HCT116 (cell line): ENCODE data around the gene ARHGEF37.

Experiments used
- ATF3 ChIP-seq: IDR thresholded peaks from 2 replicates; pipeline ENCODE4 v1.6.1; 2012
- CEBPB ChIP-seq: IDR thresholded peaks from 2 replicates; pipeline ENCODE4 v1.6.1; 2012; ENCODE audit warnings: low read depth
- CTCF ChIP-seq, 3 experiments: fragments of 200-600 bp in 1 of 3; sonication (generic) in 1 of 3; IDR thresholded peaks in 2 of 3; conservative IDR thresholded peaks in 1 of 3; 2 replicates each; pipeline ENCODE4 v1.5.1; 2012 to 2017; ENCODE audit warnings: low read depth in 2 of 3, low read length in 2 of 3, antibody characterized with exemption in 1 of 3, borderline replicate concordance in 1 of 3, control low read depth in 1 of 3, mild to moderate bottlenecking in 1 of 3, mixed read lengths in 1 of 3, mixed run types in 1 of 3, moderate library complexity in 1 of 3; ENCODE audit not compliant: insufficient read depth in 1 of 3
- EGR1 ChIP-seq: IDR thresholded peaks from 2 replicates; pipeline ENCODE4 v1.6.1; 2012; ENCODE audit warnings: low read depth
- EZH2 ChIP-seq: fragments of 200-600 bp; sonication (generic); IDR thresholded peaks from 2 replicates; pipeline ENCODE4 v1.6.1; 2017; ENCODE audit warnings: antibody characterized with exemption, mixed run types
- MAX ChIP-seq: IDR thresholded peaks from 2 replicates; pipeline ENCODE4 v1.6.1; 2012
- POLR2A ChIP-seq: IDR thresholded peaks from 2 replicates; pipeline ENCODE4 v1.7.0; 2011; ENCODE audit warnings: borderline replicate concordance; ENCODE audit not compliant: insufficient read depth, insufficient read length; ENCODE audit errors: extremely low read depth
- POLR2AphosphoS5 ChIP-seq: IDR thresholded peaks from 2 replicates; pipeline ENCODE4 v1.6.1; 2011; ENCODE audit warnings: mild to moderate bottlenecking, low read depth, low read length, moderate library complexity
- SIN3A ChIP-seq: IDR thresholded peaks from 2 replicates; pipeline ENCODE4 v1.6.1; 2012; ENCODE audit warnings: low read depth
- SRF ChIP-seq: IDR thresholded peaks from 2 replicates; pipeline ENCODE4 v1.6.1; 2012; ENCODE audit warnings: low read depth
- YY1 ChIP-seq: IDR thresholded peaks from 2 replicates; pipeline ENCODE4 v1.6.1; 2011; ENCODE audit warnings: low read length, low read depth, moderate library complexity, mild to moderate bottlenecking; ENCODE audit not compliant: insufficient replicate concordance; ENCODE audit errors: extremely low read depth
- ZNF274 ChIP-seq: fragments of 200-500 bp; sonication (Bioruptor generic); IDR thresholded peaks from 2 replicates; pipeline ENCODE4 v1.6.1; 2014; ENCODE audit warnings: mild to moderate bottlenecking, low read depth, low read length, inconsistent platforms

GRCh38 chr5:149645725-149646124, 64.4 kb downstream of the ARHGEF37 start:
- TF ChIP-seq CTCF (IDR thresholded peaks at IDR 0.05 in 2 of 3, conservative IDR thresholded peaks at IDR 0.05 in 1 of 3; ENCODE audit: borderline replicate concordance in 1 of 3, insufficient read depth in 1 of 3, low read depth in 2 of 3, low read length in 2 of 3) (no peak), YY1 (no peak), EZH2 (no peak), CEBPB (no peak), SIN3A (no peak), EGR1 (no peak), ZNF274 (no peak), MAX (no peak), SRF (no peak), POLR2A (no peak), ATF3 (no peak), POLR2AphosphoS5 (no peak)
